Activated naive CD8-positive, alpha-beta T cell treated with anti-CD3 and anti-CD28 coated beads, Interleukin-2, amount 10 ng/mL, durations not matched to agents 7 days and 5 days (primary cell): ENCODE data around the gene HOXB6. TPM values are rescaled to one million over a fixed set of nuclear protein-coding genes. Genes with fewer than 3 reads are reported as not detected.

ENCODE experiments used
- ATAC-seq: fragments of 150-1000 bp; cut with Tn5 transposase; one replicate; pipeline ENCODE4 v1.10.0; 2021; ENCODE audit warnings: low read depth, moderate library complexity
- POLR2A ChIA-PET: fragments of 350-600 bp; sonication (Branson Sonifier 250); formaldehyde crosslinking; loops from one replicate; lab custom pipeline; 2021; ENCODE audit warnings: antibody characterized with exemption; lab: Charles Lee
- DNase-seq: peaks from one replicate; pipeline ENCODE4 v3.0.0; 2021
- H3K27ac Mint-ChIP-seq: one replicate; pipeline ENCODE4 v1.8.0; 2022; ENCODE audit warnings: mild to moderate bottlenecking, mixed read lengths
- H3K27me3 Mint-ChIP-seq: one replicate; pipeline ENCODE4 v1.8.0; 2022; ENCODE audit warnings: mild to moderate bottlenecking, moderate library complexity, mixed read lengths
- H3K36me3 Mint-ChIP-seq: one replicate; pipeline ENCODE4 v1.8.0; 2021; ENCODE audit warnings: mild to moderate bottlenecking, mixed read lengths
- H3K4me1 Mint-ChIP-seq: one replicate; pipeline ENCODE4 v1.8.0; 2021; ENCODE audit warnings: mixed read lengths
- H3K4me3 Mint-ChIP-seq: one replicate; pipeline ENCODE4 v1.8.0; 2022; ENCODE audit warnings: mild to moderate bottlenecking, moderate library complexity, mixed read lengths
- H3K9me3 Mint-ChIP-seq: one replicate; pipeline ENCODE4 v1.8.0; 2021; ENCODE audit warnings: mixed read lengths
- total RNA-seq, 2 experiments: library from RNA; stranded (reverse); gene quantifications; one replicate each; pipeline ENCODE4 v1.2.3, GENCODE V29; 2021

The HOXB6 gene
- total RNA-seq, 2 experiments from 2014 or later, result not detected

DNA sequence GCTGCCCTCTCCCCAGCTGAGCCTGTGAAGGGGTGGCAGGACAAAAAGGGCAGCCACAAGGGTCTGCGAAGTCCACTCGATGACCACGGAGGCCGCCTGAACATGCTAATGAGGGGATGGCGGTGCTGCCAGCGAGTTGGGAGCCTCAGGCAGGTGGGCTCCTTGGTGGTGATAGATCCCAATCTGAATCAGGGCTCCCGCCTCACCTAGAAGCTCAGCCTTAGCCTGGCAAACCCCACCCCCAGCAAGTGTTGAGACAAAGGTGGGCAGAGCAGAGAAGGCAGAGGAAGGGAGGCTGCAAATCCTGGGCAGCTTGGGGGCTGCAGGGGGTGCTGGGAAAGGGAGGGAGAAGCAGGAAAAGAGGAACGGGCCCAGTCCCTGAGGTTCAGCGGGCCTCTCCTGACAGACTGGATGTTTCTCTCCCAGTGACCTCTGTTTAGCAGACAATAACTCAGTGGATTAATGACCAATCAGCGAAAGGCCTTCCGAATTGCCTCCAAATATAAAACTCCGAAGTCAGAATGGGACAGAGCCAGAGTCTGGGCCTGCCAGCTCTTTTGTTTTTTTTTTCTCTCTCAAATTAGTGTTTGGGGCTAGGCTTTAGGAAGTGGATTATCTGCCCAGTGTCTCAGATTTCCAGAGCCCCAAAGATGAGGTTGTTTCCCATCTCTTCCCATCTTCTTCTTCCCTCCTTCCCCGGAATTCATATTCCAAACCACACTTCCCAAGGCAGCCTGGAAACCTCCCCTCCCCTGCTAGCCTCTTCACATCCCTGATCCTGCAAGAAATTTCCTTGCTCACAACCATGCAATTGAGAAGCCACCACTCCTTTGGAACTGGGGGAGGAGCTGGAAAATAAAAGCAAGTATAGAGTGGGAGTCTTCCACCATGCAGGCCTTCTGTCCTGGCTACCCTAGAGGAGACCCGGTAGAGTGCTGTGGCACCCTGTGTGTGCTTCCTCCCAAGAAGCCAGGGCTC lies 44.7 kb downstream of the HOXB6 start:
- H3K9me3 Mint-ChIP-seq, result no peaks in the 10 kb centered on the region
- ATAC-seq (no peak), DNase-seq (no peak)
- peaks cover 23% of the 10 kb centered on the region for H3K4me1 Mint-ChIP-seq
- peaks cover 2% of the 10 kb centered on the region for H3K36me3 Mint-ChIP-seq
- no peak overlapping the region for H3K27ac Mint-ChIP-seq
- POLR2A ChIA-PET, result no interaction called here
- H3K4me3 Mint-ChIP-seq, result no peak overlapping the region
- H3K27me3 Mint-ChIP-seq, result peaks cover 27% of the 10 kb centered on the region

DNA sequence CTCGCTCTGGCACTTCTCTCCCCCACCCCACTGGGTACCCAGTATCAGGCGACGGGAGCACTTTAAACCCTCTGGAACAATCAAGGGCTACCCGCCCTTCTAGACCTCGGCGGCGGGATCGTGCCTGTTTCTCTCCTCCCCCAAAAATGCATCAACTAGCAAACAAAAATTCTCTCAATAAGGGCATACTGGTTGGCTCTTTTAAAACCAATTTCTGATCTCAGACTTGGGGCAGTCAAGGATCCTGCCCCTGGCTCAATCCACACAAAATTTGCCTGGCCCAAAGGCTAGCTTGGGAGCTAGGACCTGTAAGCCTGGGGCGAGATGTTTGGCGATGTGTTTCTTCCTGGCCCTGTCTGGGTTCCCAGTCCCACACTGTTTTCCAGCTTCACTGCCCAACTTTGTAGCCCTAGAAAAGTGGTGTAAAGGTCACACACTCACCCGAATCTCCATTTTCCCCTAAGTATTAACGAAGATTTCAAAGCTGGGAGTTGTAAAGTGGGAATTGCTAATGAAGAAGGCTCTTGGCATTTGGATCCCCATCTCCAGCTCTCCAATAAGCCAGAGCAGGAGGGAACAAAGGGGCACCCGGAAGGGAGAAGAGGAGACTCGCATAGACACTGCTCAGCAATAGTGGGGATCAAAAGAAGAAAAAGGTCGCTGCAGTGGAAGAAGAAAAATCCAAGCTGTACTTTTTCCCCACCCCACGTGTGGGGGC lies 45.5 kb downstream of the HOXB6 start:
- peaks cover 27% of the 10 kb centered on the region for H3K27me3 Mint-ChIP-seq
- POLR2A ChIA-PET, result no interaction called here
- ATAC-seq (no peak), DNase-seq (no peak)
- H3K9me3 Mint-ChIP-seq, result no peaks in the 10 kb centered on the region
- peaks cover 25% of the 10 kb centered on the region for H3K4me1 Mint-ChIP-seq
- H3K36me3 Mint-ChIP-seq, result peaks cover 2% of the 10 kb centered on the region
- no peak overlapping the region for H3K27ac Mint-ChIP-seq
- no peak overlapping the region for H3K4me3 Mint-ChIP-seq

DNA sequence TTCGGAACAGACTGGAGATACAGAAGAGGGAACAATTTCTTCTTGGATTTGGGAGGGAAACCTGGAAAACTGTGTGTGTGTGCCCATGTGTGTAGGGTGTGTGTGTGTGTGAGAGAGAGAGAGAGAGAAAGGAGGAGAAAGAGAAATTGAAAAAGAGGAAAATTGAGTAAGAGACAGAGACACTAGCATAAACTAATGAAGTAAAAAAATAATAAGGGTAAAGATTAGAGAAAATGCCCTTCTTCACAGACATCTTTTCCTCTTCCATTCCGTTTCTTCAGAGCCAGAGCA lies 46.0 kb downstream of the HOXB6 start:
- ATAC-seq (no peak), DNase-seq (no peak)
- H3K27ac Mint-ChIP-seq, result no peak overlapping the region
- H3K9me3 Mint-ChIP-seq, result no peaks in the 10 kb centered on the region
- peaks cover 25% of the 10 kb centered on the region for H3K4me1 Mint-ChIP-seq
- peaks cover 25% of the 10 kb centered on the region for H3K27me3 Mint-ChIP-seq
- peaks cover 2% of the 10 kb centered on the region for H3K36me3 Mint-ChIP-seq
- H3K4me3 Mint-ChIP-seq, result no peak overlapping the region
- POLR2A ChIA-PET, result no interaction called here

DNA sequence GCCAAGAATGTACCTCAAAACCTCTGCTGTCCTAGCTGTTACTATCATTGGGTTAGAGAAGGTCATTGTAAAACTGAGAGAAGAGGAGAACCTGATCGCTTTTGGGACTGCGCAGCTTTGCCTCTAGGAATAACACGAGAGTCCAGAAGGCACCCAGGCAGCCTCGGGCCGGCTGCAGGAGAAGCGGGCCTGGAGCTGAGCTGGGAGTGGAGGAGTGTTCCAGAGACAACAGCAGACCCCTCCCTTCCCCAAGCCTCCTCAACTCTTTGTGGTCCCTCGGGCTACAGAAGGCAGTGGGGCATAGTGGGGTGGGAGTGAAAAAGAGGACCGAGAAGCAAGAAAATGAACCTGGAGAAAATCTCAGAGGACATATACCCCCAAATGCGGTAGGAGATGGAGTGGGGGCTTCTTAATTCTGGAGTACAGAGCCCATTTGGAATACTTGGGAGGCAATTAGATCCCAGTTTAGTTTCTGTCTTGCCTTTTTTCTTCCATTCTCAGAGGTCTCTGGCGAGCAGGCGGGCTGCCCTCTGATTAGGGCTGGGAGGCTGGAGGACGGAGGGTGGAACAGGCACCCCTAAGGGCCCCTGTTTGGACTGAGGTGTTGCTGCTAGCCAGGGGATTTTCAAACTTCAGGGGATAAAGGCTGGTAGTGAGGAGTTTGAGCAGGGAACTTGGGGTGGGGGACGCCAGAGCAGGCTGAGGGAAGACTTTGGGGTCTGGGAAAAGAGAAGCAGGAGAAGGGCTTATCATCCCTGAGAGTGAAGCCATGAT lies 46.5 kb downstream of the HOXB6 start:
- no peak for ATAC-seq
- DNase-seq, result no peak
- no peak overlapping the region for H3K4me3 Mint-ChIP-seq
- H3K27me3 Mint-ChIP-seq, result peaks cover 21% of the 10 kb centered on the region
- peaks cover 4% of the 10 kb centered on the region for H3K36me3 Mint-ChIP-seq
- no peak overlapping the region for H3K27ac Mint-ChIP-seq
- no peaks in the 10 kb centered on the region for H3K9me3 Mint-ChIP-seq
- POLR2A ChIA-PET, result no interaction called here
- H3K4me1 Mint-ChIP-seq, result peaks cover 25% of the 10 kb centered on the region

DNA sequence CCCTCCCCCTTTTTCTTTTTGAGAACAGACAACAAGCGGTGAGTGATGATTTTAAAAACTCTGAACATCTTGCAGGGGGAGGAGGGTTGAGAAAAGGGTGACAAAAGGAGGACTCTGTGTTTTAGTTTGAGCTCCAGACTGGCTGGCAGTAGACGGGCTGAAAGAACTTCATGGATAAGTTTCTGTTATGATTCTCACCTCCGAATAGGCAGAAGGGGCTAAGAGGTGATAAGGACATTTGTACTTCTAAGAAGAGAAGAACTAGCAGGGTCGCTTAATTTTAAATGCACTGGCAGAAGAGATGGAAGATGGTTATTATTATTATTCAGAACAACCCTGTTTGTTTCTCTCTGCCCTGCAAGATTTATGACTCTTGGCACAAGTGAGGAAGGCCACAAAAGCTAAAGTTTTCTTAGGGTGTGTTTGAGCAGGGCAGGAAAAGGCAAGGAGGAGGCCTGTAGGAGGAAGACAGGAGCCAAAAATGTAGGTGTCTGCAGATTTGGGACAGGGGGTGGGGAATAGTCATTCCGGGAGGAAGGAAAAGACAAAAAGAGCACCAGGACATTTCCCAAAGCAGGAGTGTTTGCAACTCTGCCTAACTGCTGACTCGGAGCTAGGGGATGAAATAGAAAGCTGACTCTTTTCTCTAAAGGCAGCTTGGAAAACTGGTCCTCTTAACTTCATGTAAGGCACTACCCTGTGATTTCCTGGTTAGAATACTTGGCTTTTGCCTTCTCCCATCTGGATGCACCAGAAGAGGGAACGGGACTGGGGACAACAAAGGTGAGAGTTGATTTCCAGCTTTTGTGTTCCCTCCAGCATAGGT lies 48.0 kb downstream of the HOXB6 start:
- DNase-seq (no peak), ATAC-seq (no peak)
- Mint-ChIP-seq H3K4me3 (no peak overlapping the region), H3K9me3 (no peaks in the 10 kb centered on the region), H3K4me1 (peaks cover 20% of the 10 kb centered on the region), H3K27ac (no peak overlapping the region), H3K36me3 (peaks cover 5% of the 10 kb centered on the region), H3K27me3 (peaks cover 17% of the 10 kb centered on the region)
- POLR2A ChIA-PET, result no interaction called here

DNA sequence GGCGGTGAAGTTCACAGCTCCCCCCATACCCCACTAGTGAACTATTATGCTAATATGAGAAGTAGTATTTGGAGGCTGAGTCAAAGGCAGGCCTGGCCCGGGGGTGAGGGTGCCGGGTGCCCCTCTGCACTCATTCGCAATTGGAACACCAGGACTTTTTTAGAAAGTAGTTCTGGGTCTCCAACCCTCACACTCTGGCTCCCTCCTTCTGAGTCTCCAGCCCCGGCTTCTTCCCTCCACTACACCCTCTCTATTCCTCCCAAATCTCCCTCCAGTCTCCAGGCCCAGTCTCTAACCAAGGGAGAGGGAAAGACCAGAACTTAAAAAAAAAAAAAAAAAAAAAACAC lies 48.6 kb downstream of the HOXB6 start:
- DNase-seq, result no peak
- Mint-ChIP-seq H3K4me3 (no peak overlapping the region), H3K36me3 (peaks cover 5% of the 10 kb centered on the region), H3K4me1 (peaks cover 14% of the 10 kb centered on the region), H3K27ac (no peak overlapping the region), H3K9me3 (no peaks in the 10 kb centered on the region), H3K27me3 (peaks cover 17% of the 10 kb centered on the region)
- POLR2A ChIA-PET, result interaction anchor here (1.2 kb wide), 1 partner anchor 50 kb away, joined by 3 read pairs; no protein-coding TSS in a partner anchor
- no peak for ATAC-seq

DNA sequence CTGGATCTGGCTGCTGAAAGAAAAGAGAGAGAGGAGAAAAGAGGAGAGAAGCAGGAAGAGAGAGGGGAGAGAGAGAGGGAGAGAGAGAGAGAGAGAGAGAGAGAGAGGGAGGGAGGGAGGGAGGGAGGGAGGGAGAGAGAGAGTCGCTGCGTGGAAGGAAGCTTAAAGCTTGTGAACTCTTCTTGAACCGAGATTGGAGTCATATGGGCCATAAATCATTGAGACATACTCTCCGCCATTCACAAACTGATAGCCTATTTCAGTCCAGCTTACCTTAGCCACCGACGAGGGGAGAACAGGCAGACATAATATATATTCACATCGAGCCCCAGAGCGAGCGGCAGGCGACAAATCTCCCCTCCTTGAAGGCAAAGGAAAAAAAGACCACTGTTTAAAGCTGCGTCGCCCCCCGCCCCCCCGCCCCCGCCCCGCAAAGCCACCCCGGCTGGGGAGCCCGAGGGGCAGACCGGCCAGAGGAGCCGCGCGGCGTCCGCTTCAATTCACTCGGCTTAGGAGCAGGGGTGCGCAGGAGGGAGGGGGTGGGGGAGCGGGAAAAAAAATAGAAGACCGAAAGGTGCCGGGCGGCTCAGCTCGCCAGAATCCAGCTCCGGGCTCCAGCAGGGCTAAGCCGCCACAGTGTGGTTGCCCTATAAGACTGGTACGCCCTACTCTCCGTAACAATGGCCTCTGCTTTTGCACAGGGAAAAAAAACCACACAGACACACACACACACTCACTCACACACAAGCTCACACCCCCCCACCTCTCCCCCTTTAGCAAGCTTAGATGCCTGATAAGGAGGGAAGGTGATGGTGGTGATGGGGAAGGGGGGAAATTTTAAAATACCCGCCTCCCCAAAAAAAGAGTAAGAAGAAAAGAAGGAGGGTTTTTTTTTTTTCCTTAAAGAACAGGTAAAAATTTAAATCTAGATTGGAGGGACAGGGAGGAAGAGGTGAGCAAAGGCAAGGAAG lies 49.2 kb downstream of the HOXB6 start:
- DNase-seq (no peak), ATAC-seq (peak; percentile 45)
- Mint-ChIP-seq H3K9me3 (no peaks in the 10 kb centered on the region), H3K36me3 (peaks cover 5% of the 10 kb centered on the region), H3K27ac (peak overlapping the region; percentile 63), H3K4me3 (peak overlapping the region; percentile 78), H3K4me1 (peaks cover 12% of the 10 kb centered on the region), H3K27me3 (peaks cover 17% of the 10 kb centered on the region)
- POLR2A ChIA-PET, result interaction anchor here (0.9 to 1.2 kb wide), 3 partner anchors 22 to 64 kb away, joined by 3 to 4 read pairs (median 3); no protein-coding TSS in a partner anchor

DNA sequence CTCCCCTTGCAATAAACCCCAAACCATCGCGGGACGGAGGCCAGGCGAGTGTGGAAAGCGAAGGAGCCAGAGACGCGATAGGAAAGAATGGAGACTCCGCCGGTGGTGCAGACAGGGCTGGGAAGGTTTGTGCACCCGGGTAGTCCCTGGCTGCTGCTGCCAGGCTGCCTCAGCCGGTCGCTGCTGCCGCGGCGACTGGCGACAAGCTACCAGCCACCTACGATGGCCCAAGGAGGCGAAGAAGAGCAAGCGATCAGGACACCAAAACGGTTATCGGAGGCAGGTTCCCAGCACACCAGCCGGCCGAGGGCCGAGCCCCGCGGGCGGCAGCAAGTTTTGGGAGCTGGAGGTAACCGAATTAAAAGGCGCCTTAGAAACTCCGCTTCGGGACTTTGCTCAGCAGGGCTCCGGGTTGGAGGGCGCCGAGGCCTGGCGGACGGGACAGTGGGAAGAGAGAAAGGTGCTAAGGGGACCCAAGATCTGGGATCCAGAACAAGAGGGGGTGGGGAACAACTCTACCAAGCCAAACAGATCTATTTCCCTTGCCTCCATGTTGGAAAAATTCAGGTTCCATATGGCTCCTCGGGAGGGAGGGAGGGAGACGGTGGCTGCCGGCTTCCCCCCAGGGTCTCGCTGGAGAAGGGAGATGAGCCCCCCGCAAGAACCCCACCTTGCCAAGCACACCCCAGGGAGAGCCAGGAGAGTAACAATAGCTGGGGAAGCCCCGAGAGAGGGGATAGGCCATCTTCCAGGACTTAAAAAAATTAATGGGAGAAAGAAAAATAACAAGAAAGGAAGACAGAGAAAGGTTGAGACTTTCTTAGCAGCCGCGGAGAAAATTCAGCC lies 50.2 kb downstream of the HOXB6 start:
- Mint-ChIP-seq H3K27ac (peak overlapping the region; percentile 63), H3K4me1 (peaks cover 12% of the 10 kb centered on the region), H3K9me3 (no peaks in the 10 kb centered on the region), H3K4me3 (peak overlapping the region; percentile 78), H3K36me3 (peaks cover 10% of the 10 kb centered on the region), H3K27me3 (peaks cover 17% of the 10 kb centered on the region)
- DNase-seq (no peak), ATAC-seq (no peak)
- POLR2A ChIA-PET, result interaction anchor here (0.9 to 1.2 kb wide), 3 partner anchors 23 to 63 kb away, joined by 3 to 4 read pairs (median 3); no protein-coding TSS in a partner anchor

DNA sequence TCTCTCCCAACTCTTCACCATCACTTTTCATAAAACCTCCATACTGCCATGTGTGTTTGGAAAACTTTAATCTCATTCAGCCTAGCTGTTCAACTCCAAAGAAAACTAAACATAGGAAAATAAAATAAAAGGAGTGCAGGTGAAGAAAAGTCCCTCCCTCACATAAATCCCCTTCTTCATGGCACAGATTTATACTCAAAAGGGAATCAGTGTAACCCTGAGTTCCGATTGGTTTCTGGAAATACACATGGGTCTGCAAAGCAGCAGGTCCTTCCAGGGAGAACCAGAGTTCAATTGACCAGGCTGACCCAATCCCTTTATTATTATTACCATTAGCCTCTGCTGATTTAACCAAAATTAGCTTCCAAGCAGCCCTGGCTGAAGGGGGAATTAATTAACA lies 51.0 kb downstream of the HOXB6 start:
- H3K4me3 Mint-ChIP-seq, result no peak overlapping the region
- H3K4me1 Mint-ChIP-seq, result peaks cover 14% of the 10 kb centered on the region
- peaks cover 17% of the 10 kb centered on the region for H3K27me3 Mint-ChIP-seq
- H3K9me3 Mint-ChIP-seq, result no peaks in the 10 kb centered on the region
- H3K27ac Mint-ChIP-seq, result no peak overlapping the region
- ATAC-seq, result no peak
- DNase-seq, result no peak
- peaks cover 12% of the 10 kb centered on the region for H3K36me3 Mint-ChIP-seq
- POLR2A ChIA-PET, result interaction anchor here (1.1 kb wide), 1 partner anchor 48 kb away, joined by 3 read pairs; no protein-coding TSS in a partner anchor

DNA sequence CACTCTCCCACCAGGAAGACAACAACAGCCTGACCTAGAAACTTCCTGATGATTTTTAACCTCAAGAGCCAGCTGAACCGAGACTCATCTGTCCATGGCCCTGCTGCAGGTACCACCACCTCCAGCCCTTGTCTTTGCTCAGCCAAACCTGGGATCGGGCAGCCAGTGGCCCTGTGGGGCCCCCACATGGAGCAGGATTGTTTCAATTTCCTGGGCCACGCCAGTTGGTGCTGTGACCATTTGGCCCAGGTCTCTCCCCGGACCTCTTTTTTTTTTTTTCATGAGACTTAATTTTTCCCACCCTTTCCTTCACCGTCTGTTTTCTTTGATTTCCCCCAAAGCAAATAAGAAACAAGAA lies 51.6 kb downstream of the HOXB6 start:
- ATAC-seq (no peak), DNase-seq (no peak)
- Mint-ChIP-seq H3K27me3 (peaks cover 12% of the 10 kb centered on the region), H3K9me3 (no peaks in the 10 kb centered on the region), H3K4me3 (no peak overlapping the region), H3K36me3 (peaks cover 12% of the 10 kb centered on the region), H3K4me1 (peaks cover 18% of the 10 kb centered on the region), H3K27ac (no peak overlapping the region)
- POLR2A ChIA-PET, result no interaction called here

DNA sequence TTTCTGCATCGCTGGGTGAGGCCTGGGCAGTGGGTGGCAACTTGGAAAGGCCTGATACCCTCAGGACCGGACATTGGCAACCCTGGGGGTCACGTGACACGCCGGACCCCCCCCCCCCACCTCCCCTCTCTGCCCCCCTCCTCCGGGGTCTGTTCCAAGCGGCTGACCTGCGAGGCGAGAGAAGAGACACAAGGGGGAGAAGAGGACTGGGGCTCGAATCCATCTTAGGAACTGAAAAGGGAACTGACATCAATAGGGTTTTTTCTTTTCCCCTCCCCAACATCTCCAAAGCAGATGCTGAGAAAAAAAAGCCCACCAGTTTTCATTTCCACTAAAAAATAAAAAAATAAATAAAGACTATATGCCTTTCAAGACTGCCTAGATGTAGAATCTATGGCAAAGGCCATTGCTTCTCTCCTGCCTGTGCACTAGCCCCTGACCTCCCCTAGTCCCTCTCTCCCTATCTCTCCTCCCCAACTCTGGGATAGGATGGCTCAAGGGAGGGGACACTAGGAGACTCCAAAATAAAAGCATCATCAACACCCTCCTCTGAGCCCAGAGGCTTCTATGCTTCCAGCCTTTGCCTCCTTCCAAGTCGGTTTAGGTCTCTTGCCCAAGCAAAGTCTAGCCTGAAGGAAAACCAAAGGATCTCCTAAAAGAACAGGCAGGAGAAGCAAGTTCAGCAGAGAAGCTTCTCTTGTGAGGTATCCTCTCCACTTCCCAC lies 52.2 kb downstream of the HOXB6 start:
- no peak overlapping the region for H3K4me3 Mint-ChIP-seq
- peaks cover 12% of the 10 kb centered on the region for H3K27me3 Mint-ChIP-seq
- H3K4me1 Mint-ChIP-seq, result peaks cover 23% of the 10 kb centered on the region
- no peak overlapping the region for H3K27ac Mint-ChIP-seq
- H3K36me3 Mint-ChIP-seq, result peaks cover 12% of the 10 kb centered on the region
- POLR2A ChIA-PET, result no interaction called here
- ATAC-seq (no peak), DNase-seq (no peak)
- H3K9me3 Mint-ChIP-seq, result no peaks in the 10 kb centered on the region
